Ovary (tissue), 9 donors: ENCODE data around the gene DIP2C. TPM values are rescaled to one million over a fixed set of nuclear protein-coding genes. Genes with fewer than 3 reads are reported as not detected.

Source experiments
- DNase-seq, 5 donors: peaks; one replicate each; pipeline ENCODE4 v3.0.0-alpha.2; 2019 to 2020
- H3K27ac ChIP-seq, 2 donors: fragments of 200-600 bp; one replicate each; pipeline versions ENCODE4 v1.5.1 to v1.8.0; 2019 to 2022
- H3K27me3 ChIP-seq: fragments of 200-600 bp; one replicate; pipeline ENCODE4 v1.8.0; 2022
- H3K36me3 ChIP-seq: fragments of 200-600 bp; sonication (generic); one replicate; pipeline ENCODE4 v1.5.1; 2019
- H3K4me1 ChIP-seq: one replicate; pipeline ENCODE4 v1.8.1; 2013; ENCODE audit warnings: mild to moderate bottlenecking, moderate library complexity; ENCODE audit not compliant: insufficient read depth
- H3K4me3 ChIP-seq: fragments of 200-600 bp; sonication (generic); one replicate; pipeline ENCODE4 v1.5.1; 2017
- H3K9me3 ChIP-seq, 2 donors: fragments of 200-600 bp in 1 of 2; sonication (generic) in 1 of 2; one replicate each; pipeline versions ENCODE4 v1.5.1 to v1.8.1; 2013 to 2019; ENCODE audit warnings: mild to moderate bottlenecking in 1 of 2, moderate library complexity in 1 of 2
- EP300 ChIP-seq: sonication (generic); formaldehyde crosslinking; IDR thresholded peaks from one replicate; pipeline ENCODE4 v1.6.1; 2017; ENCODE audit warnings: antibody characterized with exemption
- POLR2A ChIP-seq: fragments of 450-650 bp; IDR thresholded peaks from one replicate; pipeline ENCODE4 v1.6.1; 2017; ENCODE audit warnings: antibody characterized with exemption, mild to moderate bottlenecking, moderate library complexity
- WGBS, 3 donors: extraction: QIAGEN DNeasy Blood & Tissue Kit in 1 of 3; methylation state at CpG; one replicate each; pipeline versions ENCODE4 v1.1.5 to v1.1.7; 2013 to 2017; 5-methylcytosine and 5-hydroxymethylcytosine counted together
- intact Hi-C, 4 donors: fragments of 100-400 bp; cut with DNase I; formaldehyde crosslinking; loops; one replicate each; pipeline versions ENCODE4 v1.11.0 to v1.15.1; 2022 to 2023
- polyA plus RNA-seq, 2 donors: library from polyadenylated mRNA; stranded (reverse); fragments of 200-250 nt in 1 of 2; fragments of 350-450 nt in 1 of 2; fragmentation: Illumina TruSeq in 1 of 2; extraction: RNeasy Lipid Tissue Mini Kit (QIAGEN cat#74804) in 1 of 2; gene quantifications; one replicate each; pipeline ENCODE4 v1.2.3, GENCODE V29; 2013 to 2014
- total RNA-seq, 7 donors: library from RNA; depleted of rRNA in 2 of 7; stranded (reverse); fragments of >200 nt in 2 of 7; fragmentation: NEBNext Ultra II Directional in 3 of 7; extraction: Animal tissue kit (Norgen Biotek cat#: 25700) in 3 of 7; gene quantifications; one replicate each; pipeline versions ENCODE4 v1.1.0 to v1.2.4, GENCODE V29; 2016 to 2023
- TF ChIP-seq, protein P1 (sequence below), 3 donors: fragments of 450-650 bp in 2 of 3; fragments of 200-600 bp in 1 of 3; IDR thresholded peaks; one replicate each; pipeline versions ENCODE4 v1.5.1 to v1.8.0; 2016 to 2022; ENCODE audit warnings: antibody characterized with exemption in 3 of 3, mild to moderate bottlenecking in 1 of 3
- donor health status: DM: no; HTN: no; CAD: no; lungs with moderate emphysema.
- donor health status: DM: no; HTN: no; CAD: no.
- donor health status: Bipolar disorder and iron deficiency.
- donor health status: DM: yes; HTN: yes; CAD: no.
- donor health status: DM: no; HTN: no; CAD: no.
- donor health status: DM: yes; HTN: yes; CAD: no.

The DIP2C gene
- total and polyA plus RNA-seq, 9 donors = 10.1 to 29.4 (median 22.2) TPM

DNA sequence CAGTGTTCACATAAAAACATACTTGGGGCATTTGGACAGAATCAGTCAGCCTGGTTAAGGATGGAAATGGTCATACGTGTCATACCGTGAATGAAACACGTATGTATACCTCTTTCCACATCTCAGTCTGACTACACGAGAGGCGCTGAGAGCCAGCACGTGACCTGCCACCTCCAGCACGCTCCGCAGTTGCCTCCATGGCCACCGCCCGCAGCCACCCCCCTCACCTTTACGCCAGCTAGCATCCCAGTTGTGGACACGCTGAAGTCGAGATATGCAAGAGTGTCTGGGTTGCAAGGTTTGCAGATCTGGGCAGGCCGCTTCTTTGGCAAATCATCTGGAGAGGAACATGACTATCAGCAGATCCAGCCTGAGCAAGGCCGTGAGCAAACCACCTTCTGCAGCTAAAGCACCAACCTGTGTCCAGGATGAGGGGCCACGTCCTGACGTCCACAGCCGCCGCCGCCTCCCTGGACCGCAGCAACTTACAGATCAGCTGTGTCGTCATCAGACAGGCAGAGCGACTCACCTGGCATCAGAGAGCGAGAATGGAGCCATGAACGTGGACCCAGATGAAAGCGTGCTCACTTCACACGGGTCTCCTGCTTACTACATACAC, 344.8 kb downstream of the DIP2C start:
- no peaks in the 10 kb centered on the region for H3K36me3 ChIP-seq
- no peaks in the 10 kb centered on the region for H3K9me3 ChIP-seq
- H3K4me3 ChIP-seq = no peak overlapping the region
- no peaks in the 10 kb centered on the region for H3K4me1 ChIP-seq
- H3K27ac ChIP-seq = no peak overlapping the region
- H3K27me3 ChIP-seq = no peaks in the 10 kb centered on the region
- TF ChIP-seq, protein P1, sequence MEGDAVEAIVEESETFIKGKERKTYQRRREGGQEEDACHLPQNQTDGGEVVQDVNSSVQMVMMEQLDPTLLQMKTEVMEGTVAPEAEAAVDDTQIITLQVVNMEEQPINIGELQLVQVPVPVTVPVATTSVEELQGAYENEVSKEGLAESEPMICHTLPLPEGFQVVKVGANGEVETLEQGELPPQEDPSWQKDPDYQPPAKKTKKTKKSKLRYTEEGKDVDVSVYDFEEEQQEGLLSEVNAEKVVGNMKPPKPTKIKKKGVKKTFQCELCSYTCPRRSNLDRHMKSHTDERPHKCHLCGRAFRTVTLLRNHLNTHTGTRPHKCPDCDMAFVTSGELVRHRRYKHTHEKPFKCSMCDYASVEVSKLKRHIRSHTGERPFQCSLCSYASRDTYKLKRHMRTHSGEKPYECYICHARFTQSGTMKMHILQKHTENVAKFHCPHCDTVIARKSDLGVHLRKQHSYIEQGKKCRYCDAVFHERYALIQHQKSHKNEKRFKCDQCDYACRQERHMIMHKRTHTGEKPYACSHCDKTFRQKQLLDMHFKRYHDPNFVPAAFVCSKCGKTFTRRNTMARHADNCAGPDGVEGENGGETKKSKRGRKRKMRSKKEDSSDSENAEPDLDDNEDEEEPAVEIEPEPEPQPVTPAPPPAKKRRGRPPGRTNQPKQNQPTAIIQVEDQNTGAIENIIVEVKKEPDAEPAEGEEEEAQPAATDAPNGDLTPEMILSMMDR (IDR thresholded peaks at IDR 0.05) = no peak
- TF ChIP-seq EP300 (no peak), POLR2A (no peak)
- intact Hi-C loops = no loop called here
- WGBS, 3 donors = 94% methylated on average over 27 of the region's 27 CpGs
- DNase-seq = no peak

DNA sequence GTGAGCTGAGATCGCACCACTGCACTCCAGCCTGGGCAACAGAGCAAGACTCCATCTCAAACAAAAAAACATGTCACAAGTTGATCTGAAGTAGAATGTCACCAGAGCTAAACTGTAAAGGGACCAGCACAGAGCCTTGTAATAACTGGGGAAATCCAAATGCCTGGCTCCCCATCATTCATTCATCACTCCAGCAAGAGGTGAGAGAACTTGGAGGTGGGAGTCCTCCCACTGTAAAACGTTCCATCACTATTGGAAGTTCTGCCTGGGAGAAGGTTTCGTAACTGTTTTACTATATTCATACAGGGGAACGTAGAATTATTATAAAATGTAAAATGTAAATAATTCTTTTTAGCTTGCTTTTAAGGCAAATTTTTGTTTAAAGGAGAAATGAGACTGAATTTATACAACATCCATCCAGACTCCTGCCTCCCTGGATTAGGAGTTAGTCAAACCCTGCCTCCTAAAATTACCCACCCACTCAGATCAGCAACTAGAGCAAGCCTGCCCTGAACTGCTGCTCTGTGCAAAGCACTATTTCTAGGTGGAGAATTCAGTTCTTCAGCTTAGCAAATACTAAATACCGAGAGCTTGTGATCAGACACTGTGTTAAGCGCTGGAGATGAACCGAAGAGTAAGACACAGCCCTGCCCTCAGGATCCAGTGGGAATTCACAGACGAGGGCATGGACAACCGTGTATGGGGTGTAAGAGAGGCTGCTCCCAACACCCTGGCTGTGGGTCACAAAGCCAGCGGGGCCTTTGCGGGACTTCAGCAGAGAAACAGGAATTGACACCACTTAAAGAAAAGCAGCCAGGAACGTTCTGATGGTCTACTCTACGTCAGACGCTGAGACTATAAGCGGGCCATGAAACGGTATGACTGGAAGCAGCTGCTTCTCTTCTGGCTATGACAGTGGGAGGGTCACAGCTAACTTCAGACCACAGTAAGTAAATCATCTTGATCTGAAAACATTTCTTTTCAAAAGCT, 345.9 kb downstream of the DIP2C start:
- Histone ChIP-seq H3K27ac (no peak overlapping the region), H3K36me3 (no peaks in the 10 kb centered on the region), H3K4me1 (peaks cover 4% of the 10 kb centered on the region), H3K9me3 (no peaks in the 10 kb centered on the region), H3K4me3 (no peak overlapping the region), H3K27me3 (no peaks in the 10 kb centered on the region)
- WGBS, 3 donors = 75 to 84% (median 82%) methylated on average over 16 of the region's 16 CpGs
- intact Hi-C loops = no loop called here
- TF ChIP-seq EP300 (no peak), POLR2A (no peak)
- TF ChIP-seq, protein P1 (IDR thresholded peaks at IDR 0.05) = no peak
- DNase-seq = no peak

DNA sequence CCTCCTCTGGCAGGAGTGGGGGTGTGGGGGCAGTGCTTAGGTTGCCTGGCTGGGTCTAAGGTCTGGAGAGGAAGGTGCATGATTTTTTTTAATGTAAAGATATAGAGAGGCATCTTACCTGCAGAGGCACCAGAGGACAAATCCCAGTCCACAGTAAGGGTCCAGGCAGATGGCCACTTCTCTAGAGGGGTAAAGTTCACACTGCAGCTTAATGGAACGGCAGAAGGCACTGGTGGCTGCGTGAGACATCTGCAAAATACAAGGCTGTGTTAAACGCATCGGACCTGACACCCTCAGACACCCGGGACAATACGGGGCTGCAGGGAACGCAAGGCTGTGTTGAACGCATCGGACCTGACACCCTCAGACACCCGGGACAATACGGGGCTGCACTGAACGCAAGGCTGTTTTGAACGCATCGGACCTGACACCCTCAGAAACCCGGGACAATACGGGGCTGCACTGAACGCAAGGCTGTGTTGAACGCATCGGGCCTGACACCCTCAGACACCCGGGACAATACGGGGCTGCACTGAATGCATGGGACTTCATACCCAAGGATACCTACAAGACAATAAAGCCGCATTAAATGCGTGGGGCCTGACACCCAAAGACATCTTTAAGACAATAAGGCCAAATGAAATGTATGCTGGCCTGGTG, 348.3 kb downstream of the DIP2C start:
- H3K4me3 ChIP-seq = no peak overlapping the region
- DNase-seq = peak in 1 of 5 donors; percentile 22
- H3K27me3 ChIP-seq = no peaks in the 10 kb centered on the region
- H3K36me3 ChIP-seq = no peaks in the 10 kb centered on the region
- peaks cover 7% of the 10 kb centered on the region for H3K4me1 ChIP-seq
- H3K27ac ChIP-seq = no peak overlapping the region
- 94 to 97% (median 95%) methylated on average over 23 of the region's 23 CpGs for WGBS, 3 donors
- no peaks in the 10 kb centered on the region for H3K9me3 ChIP-seq
- no peak for TF ChIP-seq POLR2A
- intact Hi-C loops = no loop called here

DNA sequence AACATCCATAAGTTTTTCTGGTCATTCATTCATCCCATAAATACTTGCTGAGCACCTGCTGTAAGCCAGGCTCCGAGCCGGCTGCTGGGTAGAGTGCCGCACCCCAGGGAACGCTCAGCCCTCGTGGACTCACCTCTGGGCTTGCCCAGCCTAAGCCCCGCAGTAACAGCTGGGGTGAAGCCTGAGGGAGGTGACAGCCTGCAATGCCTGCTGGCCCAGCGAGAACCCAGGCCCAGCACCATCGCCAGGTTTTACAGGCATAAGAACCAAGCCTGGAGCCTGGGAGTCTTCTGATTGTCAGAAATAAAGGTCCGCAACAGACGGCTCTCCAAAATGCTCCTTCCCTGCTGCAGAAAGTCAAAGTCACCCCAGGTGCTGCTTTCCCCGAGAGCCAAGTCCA, 348.8 kb downstream of the DIP2C start:
- Histone ChIP-seq H3K27ac (no peak overlapping the region), H3K9me3 (no peaks in the 10 kb centered on the region), H3K36me3 (no peaks in the 10 kb centered on the region), H3K4me3 (no peak overlapping the region), H3K27me3 (no peaks in the 10 kb centered on the region), H3K4me1 (peaks cover 7% of the 10 kb centered on the region)
- 92 to 93% (median 93%) methylated on average over 11 of the region's 11 CpGs for WGBS, 3 donors
- TF ChIP-seq POLR2A (no peak), EP300 (no peak)
- TF ChIP-seq, protein P1 (IDR thresholded peaks at IDR 0.05) = no peak
- DNase-seq = no peak
- intact Hi-C loops = no loop called here
